Measurements from ENCODE around the gene PIN4.

Gene PIN4

GRCh38 chrX:72142094-72142793 lies 39.3 kb upstream of the PIN4 start:
- TF ChIP-seq CTCF (IDR thresholded peaks at IDR 0.05; ENCODE audit: insufficient read depth, missing control alignments): no peak
- FAIRE-seq: peak; percentile 82
- no peak for DNase-seq (ENCODE audit: insufficient read length, low spot score)

GRCh38 chrX:72142794-72143608 lies 38.6 kb upstream of the PIN4 start:
- no peak for TF ChIP-seq CTCF (IDR thresholded peaks at IDR 0.05; ENCODE audit: insufficient read depth, missing control alignments)
- FAIRE-seq: no peak

DNA sequence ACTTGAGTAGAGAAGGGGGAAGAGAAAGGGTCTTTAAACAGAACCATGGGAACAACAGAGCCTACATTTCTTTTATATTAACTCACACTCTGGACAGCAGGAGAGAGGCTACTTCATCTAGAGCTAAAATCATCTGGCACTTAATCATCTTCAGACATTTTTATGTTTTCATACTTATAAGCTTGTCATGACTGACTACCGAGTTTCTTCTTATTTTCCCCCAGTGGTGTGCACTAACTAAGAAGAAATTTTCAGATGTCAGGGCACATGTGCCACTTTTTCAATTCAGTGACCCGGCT lies 38.0 kb upstream of the PIN4 start:
- no peak for TF ChIP-seq CTCF (IDR thresholded peaks at IDR 0.05; ENCODE audit: insufficient read depth, missing control alignments)
- no peak for FAIRE-seq
- DNase-seq (ENCODE audit: insufficient read length, low spot score): no peak

More at GRCh38 chrX:72142794-72143608, 38.6 kb upstream of the PIN4 start:
- DNase-seq (ENCODE audit: insufficient read length, low spot score): no peak

DNA sequence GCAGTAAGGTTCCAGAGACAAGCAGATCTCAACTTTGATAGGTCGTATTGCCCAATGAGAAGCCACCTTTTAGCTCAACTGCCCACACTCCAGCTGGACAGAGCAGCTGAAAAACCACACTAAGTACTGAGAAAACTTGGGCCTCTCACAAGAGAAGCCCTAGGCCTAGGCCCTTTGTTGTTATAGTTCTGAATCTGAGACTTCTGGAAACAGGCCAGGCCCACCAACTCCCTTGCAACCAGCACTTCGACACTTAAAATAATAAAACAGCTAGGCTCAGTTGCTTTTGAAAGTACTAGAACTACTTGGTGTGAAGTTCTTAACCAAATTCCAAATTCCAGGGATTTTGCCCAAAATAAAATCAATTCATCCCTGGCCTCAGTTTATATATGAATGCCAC lies 36.4 kb upstream of the PIN4 start:
- DNase-seq (ENCODE audit: insufficient read length, low spot score) (no peak), FAIRE-seq (no peak)
- no peak for TF ChIP-seq CTCF (IDR thresholded peaks at IDR 0.05; ENCODE audit: insufficient read depth, missing control alignments)

DNA sequence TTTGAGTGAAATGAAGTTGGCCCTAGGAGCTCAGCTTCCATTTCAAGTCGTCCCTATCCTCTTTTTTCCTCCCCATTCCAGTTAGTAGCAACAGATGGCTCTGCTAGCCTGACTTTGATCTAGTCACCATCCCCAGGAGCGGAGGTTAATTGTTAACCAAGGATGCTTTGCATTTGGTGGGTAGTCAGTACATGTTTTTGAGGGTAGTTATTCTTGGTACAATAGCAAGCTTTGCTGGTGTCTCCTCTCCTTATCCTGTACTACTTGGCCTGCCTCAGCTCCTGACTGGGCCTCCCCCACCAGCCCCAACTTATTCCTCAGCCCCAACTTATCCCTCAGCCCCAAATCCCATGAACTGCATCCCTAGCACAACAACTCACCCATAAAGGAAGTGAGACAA lies 35.0 kb upstream of the PIN4 start:
- FAIRE-seq: no peak
- no peak for TF ChIP-seq CTCF (IDR thresholded peaks at IDR 0.05; ENCODE audit: insufficient read depth, missing control alignments)

DNA sequence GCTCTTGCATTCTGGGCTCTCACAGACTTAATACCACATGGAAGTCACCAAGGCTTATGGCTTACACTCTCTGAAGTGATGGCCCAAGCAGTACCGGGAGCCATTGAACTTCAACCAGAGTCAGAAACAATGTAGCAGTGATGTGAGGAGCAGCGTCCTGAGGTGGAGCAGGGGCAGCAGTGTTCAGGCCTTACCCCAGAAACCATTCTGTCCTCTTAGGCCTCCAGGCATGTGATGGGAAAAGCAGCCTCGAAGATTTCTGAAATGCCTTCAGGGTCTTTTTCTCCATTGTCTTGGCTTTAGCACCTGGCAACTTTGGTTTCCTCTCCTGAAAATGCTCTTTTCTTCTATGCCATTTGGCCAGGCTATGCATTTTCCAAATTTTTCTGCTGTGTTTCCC lies 22.8 kb upstream of the PIN4 start:
- FAIRE-seq: no peak
- no peak for DNase-seq (ENCODE audit: insufficient read length, low spot score)
- TF ChIP-seq CTCF (IDR thresholded peaks at IDR 0.05; ENCODE audit: insufficient read depth, missing control alignments): no peak

More for the DNA sequence above, 35.0 kb upstream of the PIN4 start:
- no peak for DNase-seq (ENCODE audit: insufficient read length, low spot score)

DNA sequence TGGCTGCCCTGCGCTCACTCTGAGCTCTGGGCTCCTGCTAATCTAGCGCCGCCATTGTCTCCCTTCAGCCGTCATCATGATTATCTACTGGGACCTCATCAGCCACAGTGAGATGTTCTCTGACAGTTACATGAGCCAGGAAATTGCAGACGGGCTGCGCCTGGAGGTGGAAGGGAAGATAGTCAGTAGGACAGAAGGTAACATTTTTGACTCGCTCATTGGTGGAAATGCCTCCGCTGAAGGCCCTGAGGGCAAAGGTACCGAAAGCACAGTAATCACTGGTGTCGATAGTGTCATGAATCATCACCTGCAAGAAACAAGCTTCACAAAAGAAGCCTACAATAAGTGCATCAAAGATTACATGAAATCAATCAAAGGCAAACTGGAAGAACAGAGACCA lies 21.8 kb upstream of the PIN4 start:
- FAIRE-seq: no peak

More for the DNA sequence above, 21.8 kb upstream of the PIN4 start:
- no peak for DNase-seq (ENCODE audit: insufficient read length, low spot score)
- TF ChIP-seq CTCF (IDR thresholded peaks at IDR 0.05; ENCODE audit: insufficient read depth, missing control alignments): no peak
